ENCODE results near the gene ANKRD65.

ANKRD65 gene

DNA sequence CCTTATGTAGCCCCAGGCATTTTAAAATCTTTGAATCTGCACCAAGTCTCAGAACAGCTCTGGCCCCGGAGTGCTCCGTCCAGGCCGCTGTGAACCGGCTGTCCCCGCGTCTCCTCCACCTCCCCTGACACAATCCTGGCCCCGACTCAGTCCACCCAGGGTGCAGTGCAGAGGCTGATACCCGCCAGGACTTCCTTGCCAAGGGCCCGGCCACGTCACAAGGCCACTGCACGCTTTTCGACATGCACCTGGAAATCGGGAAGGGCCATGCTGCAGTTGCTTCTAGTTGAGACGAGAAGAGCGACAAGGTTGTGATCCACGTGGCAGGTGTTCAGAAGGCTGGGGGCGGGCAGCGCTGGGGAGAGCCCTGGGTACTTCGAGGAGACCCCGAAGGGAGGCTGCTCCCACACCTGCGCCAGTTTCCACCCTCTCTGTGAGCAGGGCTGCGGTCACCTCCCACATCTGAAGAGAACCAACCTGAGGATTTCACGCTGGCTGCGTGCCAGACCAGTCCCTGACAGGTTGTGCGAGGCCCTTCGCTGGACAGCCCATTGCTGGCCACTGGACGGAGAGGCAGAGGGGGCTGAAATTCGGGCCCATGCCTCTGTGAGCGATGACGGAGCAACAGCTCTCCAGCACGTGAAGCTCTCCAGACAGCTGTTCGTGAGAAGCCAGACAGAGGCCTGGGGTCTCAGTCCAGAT is 21.1 kb upstream of the ANKRD65 start:
- DNase-seq (ENCODE audit: low read depth in 1 of 2, low spot score in 1 of 2) = no peak

GRCh38 chr1:1441002-1441888 is 20.2 kb upstream of the ANKRD65 start:
- DNase-seq (ENCODE audit: low read depth in 1 of 2, low spot score in 1 of 2) = peak; percentile 22 to 57

DNA sequence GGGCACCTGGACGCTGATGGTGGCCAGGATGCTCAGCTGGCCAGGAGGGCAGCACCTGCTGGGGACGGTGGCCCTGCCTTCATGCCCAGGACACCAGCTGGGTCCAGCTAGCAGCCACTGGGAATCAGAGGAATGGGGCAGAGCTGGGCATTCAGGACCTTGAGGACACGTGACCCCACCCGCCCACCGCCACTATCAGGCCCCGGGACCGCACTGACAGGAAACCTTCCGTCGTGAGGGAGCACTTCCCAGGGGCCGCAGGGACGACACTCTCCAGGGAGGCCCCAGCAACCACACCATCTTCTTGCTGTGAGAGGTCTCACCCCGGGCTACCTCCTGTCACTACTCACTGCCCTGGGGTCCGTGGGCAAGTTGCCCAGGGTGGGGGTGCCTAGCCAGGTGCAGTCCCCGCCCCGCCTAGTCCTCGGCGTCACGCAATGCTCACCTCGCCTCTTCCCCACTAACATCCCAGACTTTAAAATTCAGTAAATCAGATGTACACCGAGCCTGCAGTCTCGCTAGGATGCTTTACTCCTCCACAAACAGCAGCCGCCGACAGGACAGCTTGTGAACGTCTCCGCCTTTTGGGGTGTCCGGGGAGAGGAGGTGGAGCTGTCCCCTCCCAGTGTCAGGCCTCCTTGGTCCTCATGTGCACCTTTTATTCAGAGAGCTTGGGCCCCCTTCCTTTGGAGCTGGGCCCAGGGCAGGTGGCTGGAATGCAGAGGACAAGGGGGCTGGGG is 19.4 kb upstream of the ANKRD65 start:
- no peak for DNase-seq (ENCODE audit: low read depth in 1 of 2, low spot score in 1 of 2)

DNA sequence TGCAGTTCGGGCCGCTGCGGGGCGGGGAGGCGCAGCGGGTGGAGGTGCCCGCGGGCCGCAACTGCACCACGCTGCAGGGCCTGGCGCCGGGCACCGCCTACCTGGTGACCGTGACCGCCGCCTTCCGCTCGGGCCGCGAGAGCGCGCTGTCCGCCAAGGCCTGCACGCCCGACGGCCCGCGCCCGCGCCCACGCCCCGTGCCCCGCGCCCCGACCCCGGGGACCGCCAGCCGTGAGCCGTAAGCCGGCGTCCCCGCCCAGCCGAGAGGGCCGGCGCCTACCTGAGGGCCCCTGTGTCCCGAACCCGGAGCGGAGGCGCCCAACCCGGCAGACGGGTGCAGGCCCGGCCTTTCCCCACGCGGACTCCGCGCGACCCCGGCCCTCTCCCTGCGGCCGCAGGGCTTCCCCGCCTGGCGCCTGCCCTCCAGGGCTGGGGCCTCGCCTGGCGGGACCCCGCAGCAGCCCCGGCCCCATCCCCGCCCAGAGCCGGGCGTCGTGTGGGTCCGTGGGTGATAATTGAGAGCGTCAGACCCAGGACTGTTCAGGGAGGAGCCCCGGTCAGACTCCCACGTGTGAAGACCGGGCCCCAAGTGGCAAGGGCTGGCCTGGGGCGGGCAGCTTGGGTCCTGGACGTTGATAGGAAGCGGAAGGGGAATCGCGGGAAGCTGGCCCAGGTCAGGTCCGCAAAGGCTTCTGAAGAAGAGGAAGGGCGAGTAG is 18.6 kb upstream of the ANKRD65 start:
- DNase-seq (ENCODE audit: low read depth in 1 of 2, low spot score in 1 of 2) = no peak

DNA sequence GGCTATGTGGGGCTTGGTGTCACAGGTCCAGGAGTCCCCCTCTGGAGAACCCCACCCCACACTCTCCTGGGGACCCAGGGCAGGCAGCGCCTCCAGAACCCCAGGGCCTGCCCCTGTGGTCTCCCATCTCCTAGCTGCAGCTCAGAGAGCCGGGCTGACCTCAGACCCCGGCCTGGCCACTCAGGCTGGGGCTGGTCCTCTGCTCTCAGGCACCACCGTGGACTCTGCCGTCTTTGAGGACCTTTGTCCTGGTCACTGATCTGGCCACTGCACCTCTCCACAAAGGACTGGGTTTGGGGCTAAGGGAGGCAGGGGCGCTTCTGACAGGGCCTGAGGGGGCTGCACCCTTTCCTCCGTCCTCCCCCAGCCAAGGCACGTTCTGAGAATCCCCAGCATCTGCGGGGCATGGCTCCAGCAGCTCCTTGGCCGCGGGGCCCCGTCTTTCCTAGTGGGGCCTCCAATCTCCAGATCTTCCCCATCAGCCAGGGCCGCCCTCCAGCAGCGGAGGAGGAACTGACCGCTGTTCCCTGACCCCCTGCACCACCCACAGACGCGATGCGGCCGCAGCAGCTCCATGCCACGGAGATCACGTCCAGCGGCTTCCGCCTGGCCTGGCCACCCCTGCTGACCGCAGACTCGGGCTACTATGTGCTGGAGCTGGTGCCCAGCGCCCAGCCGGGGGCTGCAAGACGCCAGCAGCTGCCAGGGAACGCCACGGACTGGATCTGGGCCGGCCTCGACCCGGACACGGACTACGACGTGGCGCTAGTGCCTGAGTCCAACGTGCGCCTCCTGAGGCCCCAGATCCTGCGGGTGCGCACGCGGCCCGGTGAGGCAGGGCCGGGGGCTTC is 17.7 kb upstream of the ANKRD65 start:
- DNase-seq (ENCODE audit: low read depth in 1 of 2, low spot score in 1 of 2) = no peak

GRCh38 chr1:1437904-1438376 is 16.9 kb upstream of the ANKRD65 start:
- DNase-seq (ENCODE audit: low read depth in 1 of 2, low spot score in 1 of 2) = no peak

GRCh38 chr1:1437033-1437903 is 16.2 kb upstream of the ANKRD65 start:
- no peak for DNase-seq (ENCODE audit: low read depth in 1 of 2, low spot score in 1 of 2)

- no peak for DNase-seq (ENCODE audit: low read depth in 1 of 2, low spot score in 1 of 2)
Observed at GRCh38 chr1:1436630-1437032, 15.6 kb upstream of the ANKRD65 start.

DNA sequence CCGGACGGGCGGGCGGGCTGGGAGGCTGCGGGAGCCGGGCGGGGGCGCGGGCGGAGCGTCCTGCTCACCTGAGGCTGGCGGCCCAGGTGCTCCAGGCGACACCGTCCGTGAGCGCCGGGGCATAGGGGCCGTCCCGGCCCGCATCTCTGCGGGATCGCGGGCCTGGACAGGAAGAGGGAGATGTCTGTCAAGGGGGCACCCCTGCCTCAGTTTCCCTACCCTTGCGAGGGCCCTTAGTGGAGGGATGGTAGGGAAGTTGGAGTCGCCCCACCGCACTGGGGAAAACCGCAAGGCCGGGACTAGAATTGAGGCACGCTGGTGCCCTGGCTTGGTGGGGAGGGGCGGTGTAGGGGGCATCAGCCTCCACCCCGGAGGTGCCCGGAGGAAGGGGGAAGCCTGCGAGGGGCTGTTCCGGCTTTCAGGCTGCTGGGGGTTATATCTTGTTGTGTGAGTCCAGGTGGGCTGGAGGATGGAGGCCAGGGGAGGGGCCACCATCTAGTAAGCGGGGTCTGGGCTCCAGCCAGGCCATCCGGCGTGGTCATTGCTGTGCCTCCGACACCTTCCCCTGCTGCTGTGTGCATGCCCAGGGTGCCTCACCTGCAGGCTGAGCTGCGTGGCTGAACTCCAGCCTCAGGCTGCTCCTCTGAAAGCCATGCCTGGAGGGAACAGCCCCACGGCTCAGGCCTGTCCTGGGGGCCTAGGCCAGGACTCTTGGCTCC is 15.0 kb upstream of the ANKRD65 start:
- DNase-seq (ENCODE audit: low read depth in 1 of 2, low spot score in 1 of 2) = no peak

DNA sequence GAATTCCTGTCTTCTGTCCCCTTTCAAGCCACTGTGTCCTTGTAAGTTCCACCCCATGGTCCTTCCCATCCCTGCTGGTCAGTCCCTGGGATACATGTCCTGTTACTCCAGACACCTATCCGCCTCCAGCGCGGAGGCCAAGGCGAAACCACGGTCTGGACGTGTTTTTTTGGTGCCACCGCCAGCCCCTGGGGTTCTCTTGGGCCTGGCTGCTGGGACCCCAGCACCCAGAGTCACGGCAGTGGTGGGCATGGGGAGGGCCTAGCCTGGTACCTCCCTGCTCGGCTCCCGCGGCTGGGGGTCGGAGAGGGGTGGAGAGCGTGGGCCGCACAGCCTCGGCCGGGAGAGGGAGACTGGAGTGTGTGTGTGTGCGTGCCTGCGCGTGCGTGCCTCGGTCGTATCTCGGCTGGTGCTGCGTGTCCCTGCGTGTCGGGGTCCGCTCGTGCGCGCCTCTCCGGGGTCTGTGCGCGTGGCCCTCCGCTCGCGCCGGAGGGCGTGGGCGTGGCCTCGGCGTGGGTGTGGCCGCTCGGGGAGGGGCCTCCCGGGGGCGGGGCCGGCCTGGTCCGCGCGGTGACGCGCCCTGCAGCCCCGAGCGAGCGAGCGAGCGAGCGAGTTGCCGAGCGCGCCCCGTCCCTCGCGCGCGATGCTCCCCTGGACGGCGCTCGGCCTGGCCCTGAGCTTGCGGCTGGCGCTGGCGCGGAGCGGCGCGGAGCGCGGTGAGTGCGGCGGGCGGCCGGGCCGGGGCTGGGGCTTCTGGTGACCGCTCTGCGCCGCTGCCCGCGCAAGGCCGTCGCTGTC is 14.2 kb upstream of the ANKRD65 start, which contains the start of gene VWA1:
Gene VWA1 (plus strand): TSS at position 585 of the 798 bp plus-strand sequence. CDS start 59 bp downstream, at position 644.
- peak; percentile 31 to 62 for DNase-seq (ENCODE audit: low read depth in 1 of 2, low spot score in 1 of 2)

GRCh38 chr1:1434824-1435105 is 13.7 kb upstream of the ANKRD65 start:
- no peak for DNase-seq (ENCODE audit: low read depth in 1 of 2, low spot score in 1 of 2)

DNA sequence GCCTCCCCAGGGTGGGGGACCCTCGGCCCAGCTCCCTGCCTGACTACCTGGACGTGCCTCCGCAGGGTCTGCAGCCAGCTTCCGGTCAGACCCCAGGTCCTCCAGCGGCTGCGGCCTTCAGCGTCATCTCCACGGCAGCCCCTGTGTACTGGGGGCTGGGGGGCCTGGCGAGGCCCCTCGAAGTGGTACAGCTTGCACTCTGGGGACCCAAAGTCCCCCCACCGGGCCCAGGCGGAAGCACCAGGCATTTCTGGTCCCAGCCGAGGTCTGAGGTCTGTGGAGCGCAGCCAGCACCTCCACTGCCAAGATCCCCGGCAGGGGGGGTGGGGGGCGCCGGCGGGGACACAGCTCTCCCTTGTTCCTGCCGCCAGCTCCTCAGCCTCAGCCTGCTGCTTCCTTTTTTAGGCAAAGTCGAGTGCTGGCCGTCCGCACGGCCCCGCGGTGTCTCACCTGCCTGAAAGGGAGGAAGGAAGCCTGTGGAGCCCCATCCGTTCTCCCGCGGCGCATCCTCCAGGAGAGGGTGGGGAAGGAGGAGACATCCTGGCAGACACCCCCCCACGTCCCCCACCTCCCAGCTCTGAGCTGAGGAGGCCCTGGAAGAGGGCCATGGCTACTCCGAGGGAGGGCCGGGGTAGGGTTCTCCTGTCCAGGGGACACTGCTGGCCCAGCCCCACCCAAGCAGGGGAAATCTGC is 13.2 kb upstream of the ANKRD65 start:
- no peak for DNase-seq (ENCODE audit: low read depth in 1 of 2, low spot score in 1 of 2)

- peak in 1 of 2 donors; percentile 25 for DNase-seq (ENCODE audit: low read depth in 1 of 2, low spot score in 1 of 2)
Observed at GRCh38 chr1:1433804-1434130, 12.7 kb upstream of the ANKRD65 start.

- no peak for DNase-seq (ENCODE audit: low read depth in 1 of 2, low spot score in 1 of 2)
Observed at GRCh38 chr1:1432951-1433803, 12.1 kb upstream of the ANKRD65 start.

- DNase-seq (ENCODE audit: low read depth in 1 of 2, low spot score in 1 of 2) = no peak
Observed at GRCh38 chr1:1432274-1432950, 11.3 kb upstream of the ANKRD65 start.

GRCh38 chr1:1431845-1432273 is 10.8 kb upstream of the ANKRD65 start:
- no peak for DNase-seq (ENCODE audit: low read depth in 1 of 2, low spot score in 1 of 2)

Data from stimulated activated CD4-positive, alpha-beta T cell treated with anti-CD3 and anti-CD28 coated beads, Interleukin-15, amount 100 ng/mL, for 1 hour (primary cell).